Testis (tissue), 3 donors: ENCODE results near the gene PLCD1. TPM values are rescaled to one million over a fixed set of nuclear protein-coding genes. Genes with fewer than 3 reads are reported as not detected.
"Not testable (repeated sequence)": the region's sequence is repeated elsewhere in the genome, so short reads cannot be mapped to it uniquely, and the experiment has no call there.

Source experiments
- DNase-seq: peaks from one replicate; pipeline ENCODE4 v3.0.0-alpha.2; 2019
- H3K27ac ChIP-seq, 2 donors: fragments of 200-600 bp; sonication (generic); one replicate each; pipeline ENCODE4 v1.5.1; 2019
- H3K27me3 ChIP-seq: fragments of 200-600 bp; sonication (generic); one replicate; pipeline ENCODE4 v1.5.1; 2019
- H3K36me3 ChIP-seq: fragments of 200-600 bp; sonication (generic); one replicate; pipeline ENCODE4 v1.5.1; 2017; ENCODE audit warnings: low read depth; ENCODE audit errors: missing control alignments
- H3K4me1 ChIP-seq: fragments of 200-600 bp; sonication (generic); one replicate; pipeline ENCODE4 v1.5.1; 2019
- H3K4me3 ChIP-seq, 2 donors: fragments of 200-600 bp; sonication (generic); one replicate each; pipeline ENCODE4 v1.5.1; 2017 to 2019
- H3K9me3 ChIP-seq: fragments of 200-600 bp; sonication (generic); one replicate; pipeline ENCODE4 v1.5.1; 2017
- CTCF ChIP-seq, 3 experiments: fragments of 450-650 bp in 2 of 3; fragments of 200-600 bp in 1 of 3; sonication (generic) in 1 of 3; IDR thresholded peaks; one replicate each; pipeline ENCODE4 v1.5.1; 2016 to 2019; ENCODE audit warnings: antibody characterized with exemption in 3 of 3, mild to moderate bottlenecking in 2 of 3, moderate library complexity in 1 of 3
- POLR2A ChIP-seq: fragments of 450-650 bp; IDR thresholded peaks from one replicate; pipeline ENCODE4 v1.6.1; 2017; ENCODE audit warnings: antibody characterized with exemption, mild to moderate bottlenecking, moderate library complexity
- WGBS, 2 donors: methylation state at CpG; one replicate each; pipeline ENCODE4 v1.1.5; 2018; 5-methylcytosine and 5-hydroxymethylcytosine counted together
- intact Hi-C: fragments of 100-400 bp; cut with DNase I; formaldehyde crosslinking; loops from one replicate; pipeline ENCODE4 v1.15.1; 2023; ENCODE audit warnings: low total_unique reads
- polyA plus RNA-seq: library from polyadenylated mRNA; stranded (reverse); fragments of 350-450 nt; fragmentation: Illumina TruSeq; extraction: RNeasy Lipid Tissue Mini Kit (QIAGEN cat#74804); gene quantifications from one replicate; pipeline ENCODE4 v1.2.3, GENCODE V29; 2014; ENCODE audit warnings: low read depth, low replicate concordance; ENCODE audit not compliant: insufficient read depth
- total RNA-seq, 2 donors: library from RNA; depleted of rRNA; stranded (reverse); fragments of >200 nt; gene quantifications; one replicate each; pipeline ENCODE4 v1.2.3, GENCODE V29; 2016

PLCD1 gene
- total and polyA plus RNA-seq, 3 donors from 2014 or later = 88.4 to 228 (median 155) TPM

- DNase-seq = no peak
- 85 to 86% methylated on average over 8 of the region's 8 CpGs for WGBS, 2 donors
- no peaks in the 10 kb centered on the region for H3K36me3 ChIP-seq
These were observed 49.6 kb downstream of the PLCD1 start for GRCh38 chr3:37979541-37980461.

GRCh38 chr3:37974121-37975083 lies 55.0 kb downstream of the PLCD1 start:
- H3K4me1 ChIP-seq = peaks cover 14% of the 10 kb centered on the region
- peak overlapping the region in 1 of 2 donors; percentile 10 for H3K27ac ChIP-seq
- H3K27me3 ChIP-seq = no peaks in the 10 kb centered on the region
- H3K9me3 ChIP-seq = no peaks in the 10 kb centered on the region
- no peaks in the 10 kb centered on the region for H3K36me3 ChIP-seq
- intact Hi-C loops = no loop called here
- DNase-seq = peak; percentile 78
- peak; percentile 33 to 57 (median 55) for TF ChIP-seq CTCF (IDR thresholded peaks at IDR 0.05)
- TF ChIP-seq POLR2A = no peak
- no peak overlapping the region for H3K4me3 ChIP-seq
- WGBS, 2 donors = 37 to 62% methylated on average over 6 to 9 of the region's 9 CpGs

More at GRCh38 chr3:37979541-37980461, 49.6 kb downstream of the PLCD1 start:
- Histone ChIP-seq H3K9me3 (no peaks in the 10 kb centered on the region), H3K4me1 (no peaks in the 10 kb centered on the region), H3K4me3 (no peak overlapping the region), H3K27me3 (no peaks in the 10 kb centered on the region), H3K27ac (no peak overlapping the region)
- intact Hi-C loops = no loop called here
- no peak for TF ChIP-seq CTCF (IDR thresholded peaks at IDR 0.05)
- no peak for TF ChIP-seq POLR2A

GRCh38 chr3:37973246-37974054 lies 56.0 kb downstream of the PLCD1 start:
- Histone ChIP-seq H3K27me3 (no peaks in the 10 kb centered on the region), H3K4me3 (no peak overlapping the region), H3K4me1 (peaks cover 22% of the 10 kb centered on the region), H3K9me3 (no peaks in the 10 kb centered on the region), H3K36me3 (no peaks in the 10 kb centered on the region), H3K27ac (peak overlapping the region in 1 of 2 donors; percentile 10)
- WGBS, 2 donors = 68 to 73% methylated on average over 12 of the region's 12 CpGs
- TF ChIP-seq CTCF (IDR thresholded peaks at IDR 0.05) = no peak
- no peak for TF ChIP-seq POLR2A
- DNase-seq = no peak
- intact Hi-C loops = no loop called here

DNA sequence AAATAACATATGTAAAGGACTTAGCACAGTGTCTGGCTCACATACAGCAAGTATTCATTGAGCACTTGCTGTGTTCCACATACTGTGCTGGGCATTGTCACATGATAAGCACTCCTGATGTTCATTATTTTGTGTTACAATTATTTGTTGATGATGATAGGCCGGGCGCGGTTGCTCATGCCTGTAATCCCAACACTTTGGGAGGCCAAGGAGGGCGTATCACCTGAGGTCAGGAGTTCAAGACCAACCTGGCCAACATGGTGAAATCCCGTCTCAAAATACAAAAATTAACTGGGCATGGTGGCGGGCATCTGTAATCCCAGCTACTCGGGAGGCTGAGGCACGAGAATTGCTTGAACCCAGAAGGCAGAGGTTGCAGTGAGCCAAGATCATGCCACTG lies 57.4 kb downstream of the PLCD1 start:
- H3K27ac ChIP-seq, H3K27me3 ChIP-seq, H3K4me3 ChIP-seq, intact Hi-C loops, DNase-seq, H3K9me3 ChIP-seq, H3K36me3 ChIP-seq: not testable (repeated sequence)
- peaks cover 26% of the 10 kb centered on the region for H3K4me1 ChIP-seq
- 86 to 97% methylated on average over 8 of the region's 8 CpGs for WGBS, 2 donors
